GM20000 (cell line): Measurements from ENCODE around the gene SDR39U1.

Experiments used
- DNase-seq: peaks from one replicate; pipeline ENCODE4 v3.0.0; 2012; ENCODE audit warnings: low spot score
- TF ChIP-seq, protein P1 (sequence below): IDR thresholded peaks from 2 replicates; pipeline ENCODE4 v1.5.1; 2012; ENCODE audit warnings: mild to moderate bottlenecking, control low read depth; ENCODE audit errors: extremely low read depth, missing control alignments

The SDR39U1 gene

DNA sequence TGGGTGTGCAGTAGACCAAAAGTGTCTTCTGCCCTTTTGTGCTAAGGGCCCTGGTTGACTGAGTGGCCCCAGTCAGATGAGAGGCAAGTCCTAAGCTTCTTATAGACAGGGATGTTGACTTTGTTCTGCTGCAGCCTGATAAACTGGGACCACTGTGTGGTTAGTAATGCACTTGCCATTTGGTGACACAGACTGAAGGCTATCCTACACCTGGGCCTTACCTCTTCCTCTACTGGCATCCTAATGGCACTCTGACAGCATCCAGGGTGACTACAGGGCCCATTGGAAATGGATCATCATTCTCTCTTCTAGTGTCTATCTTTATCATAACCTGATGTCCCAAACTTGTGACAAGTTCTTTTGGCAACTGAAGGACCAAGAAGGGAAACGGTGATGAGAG, 3.3 kb downstream of the SDR39U1 start:
- no peak for DNase-seq
- TF ChIP-seq, protein P1, sequence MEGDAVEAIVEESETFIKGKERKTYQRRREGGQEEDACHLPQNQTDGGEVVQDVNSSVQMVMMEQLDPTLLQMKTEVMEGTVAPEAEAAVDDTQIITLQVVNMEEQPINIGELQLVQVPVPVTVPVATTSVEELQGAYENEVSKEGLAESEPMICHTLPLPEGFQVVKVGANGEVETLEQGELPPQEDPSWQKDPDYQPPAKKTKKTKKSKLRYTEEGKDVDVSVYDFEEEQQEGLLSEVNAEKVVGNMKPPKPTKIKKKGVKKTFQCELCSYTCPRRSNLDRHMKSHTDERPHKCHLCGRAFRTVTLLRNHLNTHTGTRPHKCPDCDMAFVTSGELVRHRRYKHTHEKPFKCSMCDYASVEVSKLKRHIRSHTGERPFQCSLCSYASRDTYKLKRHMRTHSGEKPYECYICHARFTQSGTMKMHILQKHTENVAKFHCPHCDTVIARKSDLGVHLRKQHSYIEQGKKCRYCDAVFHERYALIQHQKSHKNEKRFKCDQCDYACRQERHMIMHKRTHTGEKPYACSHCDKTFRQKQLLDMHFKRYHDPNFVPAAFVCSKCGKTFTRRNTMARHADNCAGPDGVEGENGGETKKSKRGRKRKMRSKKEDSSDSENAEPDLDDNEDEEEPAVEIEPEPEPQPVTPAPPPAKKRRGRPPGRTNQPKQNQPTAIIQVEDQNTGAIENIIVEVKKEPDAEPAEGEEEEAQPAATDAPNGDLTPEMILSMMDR = no peak

DNA sequence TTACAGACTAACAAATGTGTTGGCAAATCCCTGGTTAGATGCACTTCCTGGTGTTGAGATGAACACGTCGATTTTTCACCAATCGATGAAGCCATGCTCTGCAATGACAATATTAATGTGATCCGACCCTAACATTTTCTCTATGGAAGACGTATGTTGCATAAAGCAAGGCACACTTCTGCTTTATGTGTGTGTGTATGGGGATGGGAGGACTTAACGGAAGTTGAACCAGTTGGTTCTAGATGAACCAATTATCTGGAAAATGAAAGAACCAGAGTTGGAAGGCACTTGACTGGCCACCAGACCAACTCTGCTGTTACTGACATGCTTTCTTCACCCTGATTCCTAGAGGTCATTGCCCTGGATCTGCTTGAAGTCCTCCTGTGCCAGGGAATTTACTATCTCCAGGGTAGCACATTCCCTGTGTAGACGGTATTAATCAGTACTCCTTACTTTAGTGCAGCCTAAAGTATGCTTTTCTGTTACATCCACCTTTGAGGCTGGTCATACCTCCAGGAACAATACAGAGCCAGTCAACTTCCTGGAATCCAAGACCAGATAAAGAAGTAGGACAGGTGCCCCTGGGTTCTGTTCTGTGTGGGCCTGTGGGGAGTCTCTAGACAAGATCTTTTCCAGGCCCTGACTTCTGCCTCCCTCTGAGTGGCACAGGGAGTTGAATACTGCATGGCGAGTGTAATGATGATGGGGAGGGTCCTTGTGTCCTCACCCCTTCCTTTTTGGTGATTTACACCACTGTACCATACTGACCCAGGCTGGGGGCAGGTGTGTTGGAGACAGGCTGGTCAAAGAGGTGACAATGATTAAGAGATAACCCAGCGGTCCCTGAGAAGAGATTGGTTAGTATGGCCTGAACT, 4.1 kb downstream of the SDR39U1 start:
- TF ChIP-seq, protein P1 = no peak
- no peak for DNase-seq

DNA sequence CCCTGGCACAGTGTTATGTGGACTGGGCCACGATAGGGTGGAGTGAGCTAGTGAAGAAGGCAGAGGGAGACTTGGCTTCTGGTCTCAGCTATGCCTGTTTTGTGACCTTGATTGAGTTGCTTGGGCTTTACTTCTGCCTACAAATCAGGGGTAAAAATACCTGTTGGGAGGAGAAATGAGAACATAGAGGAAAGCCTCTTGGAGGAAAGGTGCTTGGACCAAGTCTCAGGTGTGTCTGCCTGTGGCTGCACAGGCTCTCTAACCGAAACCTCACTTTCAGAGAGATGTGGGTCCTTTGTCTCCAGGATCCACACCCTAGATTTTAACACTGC, 4.9 kb downstream of the SDR39U1 start:
- DNase-seq = no peak

DNA sequence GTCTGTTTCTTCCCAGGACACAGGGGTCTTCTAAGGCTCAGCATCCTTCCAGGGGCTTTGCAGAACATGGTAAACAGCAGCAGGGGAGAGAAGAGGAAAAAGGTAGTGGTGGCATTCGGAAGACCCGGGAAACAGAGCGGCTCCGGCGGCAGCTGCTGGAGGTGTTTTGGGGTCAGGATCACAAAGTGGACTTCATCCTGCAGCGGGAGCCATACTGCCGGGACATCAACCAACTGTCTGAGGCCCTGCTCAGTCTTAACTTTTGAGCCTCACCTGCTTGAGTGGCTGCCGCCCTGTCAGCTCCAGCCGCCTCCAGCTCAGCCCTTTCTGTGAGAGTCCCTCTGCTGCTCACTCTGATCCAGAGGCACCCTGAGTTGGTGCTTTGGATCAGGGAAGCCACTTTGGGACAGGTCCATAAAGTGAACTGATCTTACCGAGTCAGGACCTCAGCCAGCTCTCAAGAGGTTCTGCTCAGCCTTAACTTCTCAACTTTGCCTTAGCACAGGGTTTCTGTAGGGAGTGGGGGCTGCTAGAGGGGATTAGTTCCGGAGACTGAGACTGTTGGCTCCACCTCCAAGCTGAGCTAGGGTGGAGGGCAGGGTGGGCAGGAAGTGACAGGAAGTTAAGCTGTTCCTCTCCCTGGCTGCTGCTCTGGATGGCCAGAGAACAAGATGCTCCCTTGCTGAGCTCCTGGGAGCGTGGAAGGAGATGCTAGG, 5.4 kb downstream of the SDR39U1 start:
- TF ChIP-seq, protein P1 = no peak
- no peak for DNase-seq

More for the DNA sequence above, 4.9 kb downstream of the SDR39U1 start:
- TF ChIP-seq, protein P1 = no peak

DNA sequence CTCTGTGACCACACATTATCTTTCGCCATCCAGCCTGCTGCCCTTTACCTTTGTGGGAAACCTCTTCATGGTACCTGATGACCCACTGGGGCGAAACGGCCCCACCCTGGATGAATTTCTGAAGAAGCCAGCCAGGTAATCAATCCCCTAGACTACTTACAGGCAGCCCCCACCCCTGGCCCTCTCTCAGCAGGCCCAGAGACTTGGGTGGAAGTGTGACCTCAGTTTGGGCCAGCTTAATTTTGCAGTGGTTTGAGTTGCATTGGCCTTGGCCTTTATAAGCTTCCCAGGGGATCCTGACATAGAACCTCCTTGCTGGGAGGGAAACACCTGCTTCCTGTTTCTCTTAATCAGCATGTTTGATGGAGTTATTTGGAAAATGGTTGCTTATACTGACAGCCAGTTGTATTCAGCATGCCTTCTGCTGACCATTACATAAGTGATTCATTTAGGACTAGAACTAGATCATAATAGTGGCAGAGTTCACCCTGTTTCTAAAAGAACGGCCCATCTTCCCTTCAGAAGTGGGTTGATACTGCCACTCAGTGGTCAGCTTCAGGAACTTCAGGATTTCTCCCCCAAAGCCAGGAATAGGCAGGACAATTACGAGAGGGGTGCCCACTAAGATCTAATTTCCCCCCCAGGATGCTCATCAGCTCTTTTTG, 6.1 kb downstream of the SDR39U1 start:
- TF ChIP-seq, protein P1 = peak; percentile 45
- peak; percentile 71 for DNase-seq

DNA sequence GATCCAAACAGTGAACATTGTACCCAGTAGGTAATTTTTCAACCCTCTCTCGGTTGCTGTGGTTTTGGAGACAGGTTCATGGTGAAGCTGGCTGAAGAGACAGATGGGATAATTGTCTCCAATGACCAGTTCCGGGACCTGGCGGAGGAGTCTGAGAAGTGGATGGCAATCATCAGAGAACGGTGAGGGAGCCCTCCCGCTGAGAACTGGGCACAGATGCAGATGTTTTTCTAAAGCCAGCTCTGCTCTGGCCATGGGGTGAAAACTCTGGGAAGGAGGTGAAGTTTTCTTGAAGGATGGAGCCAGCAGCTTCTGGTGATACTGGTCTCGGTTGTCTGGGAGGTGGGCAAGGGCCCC, 6.6 kb downstream of the SDR39U1 start:
- no peak for DNase-seq
- TF ChIP-seq, protein P1 = no peak

DNA sequence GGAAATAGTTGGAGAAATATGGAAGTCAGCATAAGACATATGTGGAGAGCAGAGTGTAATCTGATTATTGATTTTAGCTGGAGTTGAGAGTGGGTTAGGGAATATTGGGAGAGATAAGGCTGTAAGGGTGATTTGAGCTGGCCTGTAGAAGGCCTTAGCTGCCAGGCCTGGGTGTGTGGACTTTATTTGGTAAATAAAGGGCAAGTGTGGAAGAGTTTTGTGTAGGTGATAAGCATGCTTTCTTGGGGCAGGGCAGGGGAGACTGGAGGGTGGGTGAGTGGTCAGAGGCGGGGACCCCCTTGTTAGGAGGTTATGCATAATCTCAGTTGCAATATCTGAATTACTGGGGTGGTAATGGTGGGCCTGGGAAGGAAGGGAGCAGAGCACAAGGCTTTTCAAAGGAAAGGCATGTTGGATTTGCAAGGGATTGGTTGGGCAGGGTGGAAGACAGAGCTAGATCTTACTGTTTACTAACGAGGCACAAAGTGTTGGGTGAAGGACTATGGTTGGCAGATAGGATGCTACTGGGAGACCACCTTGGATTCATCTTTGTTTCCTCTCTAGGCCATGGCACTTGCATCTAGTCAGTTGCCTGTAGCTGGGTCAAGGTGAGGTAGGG, 7.3 kb downstream of the SDR39U1 start:
- TF ChIP-seq, protein P1 = no peak
- DNase-seq = no peak
